Endothelial cell of umbilical vein (primary cell): ENCODE measurements around the gene PHYH. TPM values are rescaled to one million over a fixed set of nuclear protein-coding genes. Genes with fewer than 3 reads are reported as not detected.

Experiments used
- BruUV-seq: library from RNA; stranded (reverse); fragments of 400-500 nt; replicated peaks from 2 replicates; lab custom pipeline; 2021; lab: Mats Ljungman, UMichigan
- CTCF ChIA-PET: fragments of 300-600, 350-600 bp; sonication (Branson Sonifier 250); formaldehyde crosslinking; loops from one replicate; lab custom pipeline; 2021; ENCODE audit warnings: antibody characterized with exemption, inconsistent platforms; lab: Charles Lee
- POLR2A ChIA-PET: fragments of 300-600, 350-600 bp; sonication (Branson Sonifier 250); formaldehyde crosslinking; loops from one replicate; lab custom pipeline; 2021; ENCODE audit warnings: antibody characterized with exemption, inconsistent platforms; lab: Charles Lee
- DNase-seq: peaks from one replicate; pipeline ENCODE4 v3.0.0-alpha.2; 2011; ENCODE audit warnings: low read depth, low spot score
- FAIRE-seq: peaks from 2 replicates; lab custom pipeline; 2011; peaks lifted over from hg19 to GRCh38; lab: Jason Lieb, UNC
- H2AFZ ChIP-seq: 2 replicates; pipeline ENCODE4 v1.6.0; 2012; ENCODE audit warnings: low read depth, low read length, control low read depth, inconsistent platforms
- H3K27ac ChIP-seq: 2 replicates; pipeline ENCODE4 v1.5.1; 2011; ENCODE audit warnings: low read depth, mild to moderate bottlenecking, control low read depth, low read length, moderate library complexity; ENCODE audit not compliant: insufficient read depth
- H3K27me3 ChIP-seq, 2 experiments: 2 replicates each; pipeline versions ENCODE4 v1.6.0 to v1.6.1; 2011; ENCODE audit warnings: low read length in 2 of 2, mixed read lengths in 1 of 2; ENCODE audit not compliant: control insufficient read depth in 2 of 2, insufficient read depth in 2 of 2
- H3K36me3 ChIP-seq, 2 experiments: 2 replicates in 1 of 2; 3 replicates in 1 of 2; pipeline ENCODE4 v1.5.1; 2011; ENCODE audit warnings: low read length in 2 of 2, mild to moderate bottlenecking in 1 of 2, moderate library complexity in 1 of 2; ENCODE audit not compliant: control insufficient read depth in 2 of 2, insufficient read depth in 2 of 2; ENCODE audit errors: extremely low read depth in 1 of 2
- H3K4me1 ChIP-seq: 3 replicates; pipeline ENCODE4 v1.5.1; 2011; ENCODE audit warnings: mild to moderate bottlenecking, low read length; ENCODE audit not compliant: control insufficient read depth, insufficient read depth; ENCODE audit errors: extremely low read depth
- H3K4me2 ChIP-seq: 2 replicates; pipeline ENCODE4 v1.6.1; 2011; ENCODE audit warnings: low read length, control low read depth, mixed read lengths; ENCODE audit not compliant: insufficient read depth
- H3K4me3 ChIP-seq, 3 experiments: fragments of 200-600 bp in 1 of 3; sonication (generic), shearing (Covaris generic) in 1 of 3; replicated peaks in 1 of 3; 2 replicates each; pipeline ENCODE4 v1.5.1; 2011 to 2016; ENCODE audit warnings: control low read depth in 3 of 3, low read length in 3 of 3, mild to moderate bottlenecking in 2 of 3, inconsistent platforms in 1 of 3, low read depth in 1 of 3, moderate library complexity in 1 of 3; ENCODE audit not compliant: insufficient read depth in 1 of 3
- H3K79me2 ChIP-seq: 2 replicates; pipeline ENCODE4 v1.6.0; 2012; ENCODE audit warnings: low read length, inconsistent platforms; ENCODE audit not compliant: control insufficient read depth, insufficient read depth
- H3K9ac ChIP-seq: replicated peaks from 2 replicates; pipeline ENCODE3; 2011; ENCODE audit warnings: low read length, control low read depth; ENCODE audit not compliant: insufficient read depth; ENCODE audit errors: extremely low read depth
- H3K9me1 ChIP-seq: replicated peaks from 3 replicates; pipeline ENCODE4 v1.6.0; 2011; ENCODE audit warnings: mild to moderate bottlenecking, low read length; ENCODE audit not compliant: control insufficient read depth, insufficient read depth; ENCODE audit errors: extremely low read depth
- H3K9me3 ChIP-seq: replicated peaks from 2 replicates; pipeline ENCODE4 v1.5.1; 2012; ENCODE audit warnings: low read length, inconsistent platforms; ENCODE audit not compliant: control insufficient read depth, insufficient read depth
- H4K20me1 ChIP-seq: replicated peaks from 2 replicates; pipeline ENCODE3; 2011; ENCODE audit warnings: mild to moderate bottlenecking, low read length; ENCODE audit not compliant: control insufficient read depth, insufficient read depth; ENCODE audit errors: extremely low read depth
- EZH2 ChIP-seq: IDR thresholded peaks from 2 replicates; pipeline ENCODE4 v1.6.1; 2012; ENCODE audit warnings: borderline replicate concordance, low read depth, mild to moderate bottlenecking, moderate library complexity, low read length, inconsistent platforms; ENCODE audit not compliant: severe bottlenecking
- FOS ChIP-seq: IDR thresholded peaks from 2 replicates; pipeline ENCODE4 v1.6.1; 2011; ENCODE audit warnings: mild to moderate bottlenecking, low read length, moderate library complexity, borderline replicate concordance; ENCODE audit not compliant: insufficient read depth
- GATA2 ChIP-seq: IDR thresholded peaks from 2 replicates; pipeline ENCODE4 v1.7.0; 2011; ENCODE audit warnings: low read depth, mild to moderate bottlenecking, moderate library complexity, mixed read lengths, low read length; ENCODE audit not compliant: insufficient read length, insufficient read depth
- JUN ChIP-seq: IDR thresholded peaks from 2 replicates; pipeline ENCODE4 v1.6.1; 2011; ENCODE audit warnings: borderline replicate concordance, low read depth; ENCODE audit not compliant: insufficient read length, insufficient read depth
- MYC ChIP-seq: IDR thresholded peaks from one replicate; pipeline ENCODE4 v1.6.1; 2011; ENCODE audit warnings: mild to moderate bottlenecking, low read depth, low read length
- POLR2A ChIP-seq: IDR thresholded peaks from 2 replicates; pipeline ENCODE4 v1.6.1; 2012; ENCODE audit warnings: low read depth, mild to moderate bottlenecking, control low read depth, low read length
- POLR2AphosphoS5 ChIP-seq: IDR thresholded peaks from 2 replicates; pipeline ENCODE4 v1.6.1; 2012; ENCODE audit warnings: low read depth, mild to moderate bottlenecking, control low read depth, low read length, moderate library complexity; ENCODE audit not compliant: insufficient read depth
- dilution Hi-C: fragments of 300-500 bp; cut with MboI; formaldehyde crosslinking; loops from one replicate; pipeline ENCODE4 v1.15.0; 2019; ENCODE audit warnings: low sequenced_read_pairs; ENCODE audit not compliant: extremely low pct_ligation_motif_present
- intact Hi-C: fragments of 100-400 bp; cut with micrococcal nuclease; formaldehyde crosslinking; loops from one replicate; pipeline ENCODE4 v1.10.0; 2022
- polyA plus RNA-seq, 4 experiments: library from polyadenylated mRNA; depleted of rRNA in 3 of 4; stranded (reverse) in 3 of 4; unstranded in 1 of 4; fragments of >200 nt; gene quantifications; 2 replicates each; pipeline versions ENCODE4 v1.2.1 to v1.2.3, GENCODE V29; 2011 to 2012; ENCODE audit warnings: missing spikeins in 1 of 4
- total RNA-seq: library from RNA; stranded (reverse); gene quantifications from 2 replicates; pipeline ENCODE4 v1.2.3, GENCODE V29; 2021
- TF ChIP-seq, protein P1 (sequence below): IDR thresholded peaks from 2 replicates; pipeline ENCODE4 v1.6.1; 2011; ENCODE audit not compliant: insufficient read depth, insufficient read length
- TF ChIP-seq, protein P2 (sequence below), 2 donors: IDR thresholded peaks; 1 replicate in 1 of 2; 2 replicates in 1 of 2; pipeline ENCODE4 v1.5.1; 2011; ENCODE audit warnings: low read length in 2 of 2, mild to moderate bottlenecking in 2 of 2, moderate library complexity in 2 of 2, control low read depth in 1 of 2, inconsistent platforms in 1 of 2, low read depth in 1 of 2; ENCODE audit not compliant: insufficient read depth in 1 of 2; ENCODE audit errors: extremely low read depth in 1 of 2

PHYH gene
- total and polyA plus RNA-seq, 2 donors (not counting 3 experiments of a cell fraction or from before 2014, with no cell fraction given): 4.7 to 9.4 TPM

DNA sequence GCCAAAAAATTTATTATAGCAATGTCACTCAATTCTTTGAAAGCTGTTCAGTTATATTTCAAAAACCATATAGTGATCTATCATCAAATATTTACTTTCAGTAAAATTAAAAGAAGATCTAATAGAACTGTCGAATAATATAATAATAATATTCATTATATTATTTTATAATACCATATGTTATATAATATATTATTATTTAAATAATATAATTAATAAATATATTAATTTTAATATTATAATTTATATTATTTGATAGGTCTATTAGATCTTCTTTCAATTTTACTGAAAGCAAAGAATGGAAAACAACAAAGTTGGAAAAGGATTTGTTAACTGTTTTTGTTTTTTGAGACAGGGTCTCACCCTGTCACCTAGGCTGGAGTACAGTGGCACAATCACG, 43.2 kb downstream of the PHYH start:
- Histone ChIP-seq H3K9ac (no peak overlapping the region), H3K4me1 (no peaks in the 10 kb centered on the region), H3K27me3 (no peaks in the 10 kb centered on the region), H3K9me3 (no peaks in the 10 kb centered on the region), H3K79me2 (no peaks in the 10 kb centered on the region), H2AFZ (no peak overlapping the region), H3K4me3 (no peak overlapping the region), H4K20me1 (no peaks in the 10 kb centered on the region), H3K9me1 (no peaks in the 10 kb centered on the region), H3K27ac (no peak overlapping the region), H3K36me3 (no peaks in the 10 kb centered on the region), H3K4me2 (no peak overlapping the region)
- no peak for TF ChIP-seq JUN
- no peak for TF ChIP-seq GATA2
- dilution Hi-C loops: no loop called here
- no TSS peak for BruUV-seq
- intact Hi-C loops: no loop called here
- ChIA-PET CTCF (no interaction called here), POLR2A (no interaction called here)
- DNase-seq (no peak), FAIRE-seq (no peak)

DNA sequence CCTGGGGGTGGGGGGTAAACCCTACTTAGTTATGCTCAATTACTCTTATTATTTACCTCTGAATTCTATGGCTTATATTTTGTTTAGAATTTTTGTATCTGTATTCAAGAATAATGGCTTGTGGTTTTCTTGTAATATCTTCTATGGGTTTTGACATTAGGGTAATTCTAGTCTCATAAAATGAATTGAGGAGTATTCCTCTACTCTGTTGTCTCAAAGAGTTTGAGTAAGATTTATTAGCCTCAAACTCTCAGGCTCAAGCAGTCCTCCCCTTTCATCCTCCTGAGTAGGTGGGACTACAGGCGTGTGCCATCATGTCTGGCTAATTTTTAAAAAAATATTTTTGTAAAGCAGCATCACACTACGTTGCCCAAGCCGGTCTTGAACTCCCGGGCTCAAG, 46.1 kb downstream of the PHYH start:
- H3K27ac ChIP-seq: no peak overlapping the region
- TF ChIP-seq MYC: no peak
- TF ChIP-seq GATA2: no peak
- TF ChIP-seq JUN: no peak
- TF ChIP-seq, protein P1, sequence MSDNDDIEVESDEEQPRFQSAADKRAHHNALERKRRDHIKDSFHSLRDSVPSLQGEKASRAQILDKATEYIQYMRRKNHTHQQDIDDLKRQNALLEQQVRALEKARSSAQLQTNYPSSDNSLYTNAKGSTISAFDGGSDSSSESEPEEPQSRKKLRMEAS: no peak
- TF ChIP-seq EZH2: no peak
- TF ChIP-seq FOS: no peak
- TF ChIP-seq POLR2AphosphoS5: no peak
- TF ChIP-seq, protein P2, sequence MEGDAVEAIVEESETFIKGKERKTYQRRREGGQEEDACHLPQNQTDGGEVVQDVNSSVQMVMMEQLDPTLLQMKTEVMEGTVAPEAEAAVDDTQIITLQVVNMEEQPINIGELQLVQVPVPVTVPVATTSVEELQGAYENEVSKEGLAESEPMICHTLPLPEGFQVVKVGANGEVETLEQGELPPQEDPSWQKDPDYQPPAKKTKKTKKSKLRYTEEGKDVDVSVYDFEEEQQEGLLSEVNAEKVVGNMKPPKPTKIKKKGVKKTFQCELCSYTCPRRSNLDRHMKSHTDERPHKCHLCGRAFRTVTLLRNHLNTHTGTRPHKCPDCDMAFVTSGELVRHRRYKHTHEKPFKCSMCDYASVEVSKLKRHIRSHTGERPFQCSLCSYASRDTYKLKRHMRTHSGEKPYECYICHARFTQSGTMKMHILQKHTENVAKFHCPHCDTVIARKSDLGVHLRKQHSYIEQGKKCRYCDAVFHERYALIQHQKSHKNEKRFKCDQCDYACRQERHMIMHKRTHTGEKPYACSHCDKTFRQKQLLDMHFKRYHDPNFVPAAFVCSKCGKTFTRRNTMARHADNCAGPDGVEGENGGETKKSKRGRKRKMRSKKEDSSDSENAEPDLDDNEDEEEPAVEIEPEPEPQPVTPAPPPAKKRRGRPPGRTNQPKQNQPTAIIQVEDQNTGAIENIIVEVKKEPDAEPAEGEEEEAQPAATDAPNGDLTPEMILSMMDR (IDR thresholded peaks at IDR 0.05; ENCODE audit: extremely low read depth in 1 of 2, insufficient read depth in 1 of 2, low read depth in 1 of 2, low read length in 2 of 2): no peak
- no peak for TF ChIP-seq POLR2A
- H4K20me1 ChIP-seq: no peaks in the 10 kb centered on the region
- no peaks in the 10 kb centered on the region for H3K36me3 ChIP-seq
- BruUV-seq: no TSS peak
- intact Hi-C loops: no loop called here
- dilution Hi-C loops: no loop called here
- no peaks in the 10 kb centered on the region for H3K9me1 ChIP-seq
- DNase-seq (no peak), FAIRE-seq (no peak)
- H3K4me2 ChIP-seq: no peak overlapping the region
- no peaks in the 10 kb centered on the region for H3K4me1 ChIP-seq
- H3K4me3 ChIP-seq: no peak overlapping the region
- H3K9me3 ChIP-seq: no peaks in the 10 kb centered on the region
- H3K79me2 ChIP-seq: no peaks in the 10 kb centered on the region
- ChIA-PET POLR2A (no interaction called here), CTCF (interaction anchor here (1.4 kb wide), 1 partner anchor 13 kb away, joined by 3 read pairs; no protein-coding TSS in a partner anchor)
- H2AFZ ChIP-seq: no peak overlapping the region
- H3K27me3 ChIP-seq: no peaks in the 10 kb centered on the region
- no peak overlapping the region for H3K9ac ChIP-seq
